Measurements from ENCODE around the gene UNCX. TPM values are rescaled to one million over a fixed set of nuclear protein-coding genes. Genes with fewer than 3 reads are reported as not detected.
"Not testable (repeated sequence)": the region's sequence is repeated elsewhere in the genome, so short reads cannot be mapped to it uniquely, and the experiment has no call there.

UNCX gene
- total RNA-seq, 2 donors from 2014 or later = not detected

DNA sequence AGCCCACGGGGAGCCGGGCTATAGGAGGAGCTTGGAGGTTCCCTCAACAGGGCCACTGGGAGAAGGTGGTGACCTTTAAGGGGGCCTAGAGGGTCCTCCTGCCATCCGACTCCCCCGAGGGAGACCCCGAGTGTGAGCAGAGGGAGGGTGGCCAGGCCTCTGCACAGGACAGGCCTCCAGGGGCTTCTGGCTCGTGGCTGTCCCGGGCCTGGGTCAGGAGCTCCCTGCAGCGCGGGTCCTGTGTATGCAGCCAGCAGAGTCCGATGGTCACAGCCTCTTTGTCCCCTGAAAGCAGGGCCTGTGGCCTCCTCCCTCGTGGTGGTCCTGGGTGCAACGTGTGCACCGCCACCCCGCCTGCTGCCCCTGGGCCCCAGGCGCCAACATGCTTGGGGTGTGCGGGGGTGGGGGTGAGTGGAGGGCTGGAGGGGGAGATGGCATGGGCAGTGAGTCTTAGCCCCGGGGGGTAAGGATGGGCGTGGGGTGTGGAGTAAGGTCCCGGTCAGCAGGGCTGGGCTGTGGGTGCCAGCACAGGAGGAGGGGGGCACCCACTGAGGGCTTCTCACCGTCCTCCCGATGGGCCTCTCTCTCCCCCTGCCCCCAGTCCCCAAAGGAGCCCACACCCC, 27.1 kb downstream of the UNCX start:
- no peak for DNase-seq (ENCODE audit: low spot score)
- intact Hi-C loops (cut with DNase I) = no loop called here
- 56% methylated on average over 17 of the region's 21 CpGs for WGBS
- Histone ChIP-seq H3K4me3 (no peak overlapping the region), H3K9me3 (no peaks in the 10 kb centered on the region), H3K27me3 (replicated peaks; ENCODE audit: insufficient read depth) (peaks cover 25% of the 10 kb centered on the region), H3K4me1 (replicated peaks) (no peaks in the 10 kb centered on the region), H3K36me3 (no peaks in the 10 kb centered on the region), H3K27ac (no peak overlapping the region)
- TF ChIP-seq, protein P1, sequence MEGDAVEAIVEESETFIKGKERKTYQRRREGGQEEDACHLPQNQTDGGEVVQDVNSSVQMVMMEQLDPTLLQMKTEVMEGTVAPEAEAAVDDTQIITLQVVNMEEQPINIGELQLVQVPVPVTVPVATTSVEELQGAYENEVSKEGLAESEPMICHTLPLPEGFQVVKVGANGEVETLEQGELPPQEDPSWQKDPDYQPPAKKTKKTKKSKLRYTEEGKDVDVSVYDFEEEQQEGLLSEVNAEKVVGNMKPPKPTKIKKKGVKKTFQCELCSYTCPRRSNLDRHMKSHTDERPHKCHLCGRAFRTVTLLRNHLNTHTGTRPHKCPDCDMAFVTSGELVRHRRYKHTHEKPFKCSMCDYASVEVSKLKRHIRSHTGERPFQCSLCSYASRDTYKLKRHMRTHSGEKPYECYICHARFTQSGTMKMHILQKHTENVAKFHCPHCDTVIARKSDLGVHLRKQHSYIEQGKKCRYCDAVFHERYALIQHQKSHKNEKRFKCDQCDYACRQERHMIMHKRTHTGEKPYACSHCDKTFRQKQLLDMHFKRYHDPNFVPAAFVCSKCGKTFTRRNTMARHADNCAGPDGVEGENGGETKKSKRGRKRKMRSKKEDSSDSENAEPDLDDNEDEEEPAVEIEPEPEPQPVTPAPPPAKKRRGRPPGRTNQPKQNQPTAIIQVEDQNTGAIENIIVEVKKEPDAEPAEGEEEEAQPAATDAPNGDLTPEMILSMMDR (IDR thresholded peaks at IDR 0.05) = no peak
- no peak for TF ChIP-seq POLR2A (IDR thresholded peaks at IDR 0.05)
- no peak for TF ChIP-seq POLR2AphosphoS5 (IDR thresholded peaks at IDR 0.05)

DNA sequence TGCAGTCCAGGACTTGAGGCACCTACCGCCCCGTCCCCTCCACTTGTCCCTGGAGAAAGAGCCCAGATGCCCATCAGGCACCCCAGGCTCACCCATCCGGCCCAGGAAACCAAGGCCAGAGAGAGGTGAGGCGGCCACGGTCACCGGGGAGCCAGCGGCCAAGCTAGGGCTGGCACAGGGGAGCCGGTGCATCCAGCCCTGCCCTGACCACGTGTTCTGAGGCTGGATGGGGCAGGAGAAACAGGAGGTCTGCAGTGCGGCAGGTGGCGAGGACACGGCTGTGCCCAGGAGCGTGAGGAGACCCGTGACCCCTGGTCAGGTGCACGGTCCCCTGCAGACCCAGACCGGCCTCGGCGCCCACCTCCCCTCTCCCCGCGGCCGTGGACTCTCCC, 27.6 kb downstream of the UNCX start:
- peaks cover 29% of the 10 kb centered on the region for H3K27me3 ChIP-seq (replicated peaks; ENCODE audit: insufficient read depth)

GRCh38 chr7:1261036-1261435, 28.4 kb downstream of the UNCX start:
- H3K9me3 ChIP-seq; H3K36me3 ChIP-seq; H3K27ac ChIP-seq; H3K4me1 ChIP-seq (replicated peaks); H3K4me3 ChIP-seq; DNase-seq (ENCODE audit: low spot score); intact Hi-C loops (cut with DNase I): not testable (repeated sequence)
- H3K27me3 ChIP-seq (replicated peaks; ENCODE audit: insufficient read depth) = peaks cover 29% of the 10 kb centered on the region
- 68% methylated on average over 10 of the region's 10 CpGs for WGBS

More for the DNA sequence above, 27.6 kb downstream of the UNCX start:
- no peaks in the 10 kb centered on the region for H3K4me1 ChIP-seq (replicated peaks)
- intact Hi-C loops (cut with DNase I) = no loop called here
- no peak overlapping the region for H3K4me3 ChIP-seq
- H3K36me3 ChIP-seq = no peaks in the 10 kb centered on the region
- 26% methylated on average over 14 of the region's 21 CpGs for WGBS
- TF ChIP-seq POLR2A (IDR thresholded peaks at IDR 0.05) (no peak), POLR2AphosphoS5 (IDR thresholded peaks at IDR 0.05) (no peak)
- TF ChIP-seq, protein P1 (IDR thresholded peaks at IDR 0.05) = no peak
- no peak overlapping the region for H3K27ac ChIP-seq
- no peaks in the 10 kb centered on the region for H3K9me3 ChIP-seq
- DNase-seq (ENCODE audit: low spot score) = no peak

- Histone ChIP-seq H3K9me3 (no peaks in the 10 kb centered on the region), H3K4me3 (no peak overlapping the region), H3K36me3 (no peaks in the 10 kb centered on the region), H3K27ac (no peak overlapping the region), H3K4me1 (replicated peaks) (no peaks in the 10 kb centered on the region), H3K27me3 (replicated peaks; ENCODE audit: insufficient read depth) (peaks cover 35% of the 10 kb centered on the region)
- TF ChIP-seq, protein P1 (IDR thresholded peaks at IDR 0.05) = no peak
- TF ChIP-seq POLR2AphosphoS5 (IDR thresholded peaks at IDR 0.05) (no peak), POLR2A (IDR thresholded peaks at IDR 0.05) (no peak)
- WGBS = 77% methylated on average over 13 of the region's 13 CpGs
- no peak for DNase-seq (ENCODE audit: low spot score)
- intact Hi-C loops (cut with DNase I) = no loop called here
These were observed 29.8 kb downstream of the UNCX start for GRCh38 chr7:1262441-1262840.

GRCh38 chr7:1263391-1263951, 30.8 kb downstream of the UNCX start:
- WGBS = 47% methylated on average over 26 of the region's 28 CpGs
- Histone ChIP-seq H3K4me3 (no peak overlapping the region), H3K9me3 (no peaks in the 10 kb centered on the region), H3K27ac (no peak overlapping the region), H3K4me1 (replicated peaks) (no peaks in the 10 kb centered on the region), H3K27me3 (replicated peaks; ENCODE audit: insufficient read depth) (peaks cover 35% of the 10 kb centered on the region), H3K36me3 (no peaks in the 10 kb centered on the region)
- DNase-seq (ENCODE audit: low spot score) = no peak
- intact Hi-C loops (cut with DNase I) = no loop called here
- TF ChIP-seq POLR2A (IDR thresholded peaks at IDR 0.05) = no peak
- no peak for TF ChIP-seq POLR2AphosphoS5 (IDR thresholded peaks at IDR 0.05)
- TF ChIP-seq, protein P1 (IDR thresholded peaks at IDR 0.05) = no peak
